Thyroid gland (tissue), 4 donors: ENCODE data around the gene ELF3.

Experiments used
- POLR2A ChIP-seq, 2 donors: fragments of 450-650 bp; IDR thresholded peaks; one replicate each; pipeline ENCODE4 v1.6.1; 2017; ENCODE audit warnings: antibody characterized with exemption in 2 of 2, mild to moderate bottlenecking in 2 of 2, moderate library complexity in 1 of 2
- TF ChIP-seq, protein P1 (sequence below), 6 experiments: fragments of 200-600 bp in 3 of 6; fragments of 450-650 bp in 3 of 6; sonication (generic) in 3 of 6; IDR thresholded peaks; one replicate each; pipeline ENCODE4 v1.5.1; 2016 to 2019; ENCODE audit warnings: antibody characterized with exemption in 6 of 6, mild to moderate bottlenecking in 2 of 6, inconsistent platforms in 1 of 6, moderate library complexity in 1 of 6

- TF ChIP-seq, protein P1, sequence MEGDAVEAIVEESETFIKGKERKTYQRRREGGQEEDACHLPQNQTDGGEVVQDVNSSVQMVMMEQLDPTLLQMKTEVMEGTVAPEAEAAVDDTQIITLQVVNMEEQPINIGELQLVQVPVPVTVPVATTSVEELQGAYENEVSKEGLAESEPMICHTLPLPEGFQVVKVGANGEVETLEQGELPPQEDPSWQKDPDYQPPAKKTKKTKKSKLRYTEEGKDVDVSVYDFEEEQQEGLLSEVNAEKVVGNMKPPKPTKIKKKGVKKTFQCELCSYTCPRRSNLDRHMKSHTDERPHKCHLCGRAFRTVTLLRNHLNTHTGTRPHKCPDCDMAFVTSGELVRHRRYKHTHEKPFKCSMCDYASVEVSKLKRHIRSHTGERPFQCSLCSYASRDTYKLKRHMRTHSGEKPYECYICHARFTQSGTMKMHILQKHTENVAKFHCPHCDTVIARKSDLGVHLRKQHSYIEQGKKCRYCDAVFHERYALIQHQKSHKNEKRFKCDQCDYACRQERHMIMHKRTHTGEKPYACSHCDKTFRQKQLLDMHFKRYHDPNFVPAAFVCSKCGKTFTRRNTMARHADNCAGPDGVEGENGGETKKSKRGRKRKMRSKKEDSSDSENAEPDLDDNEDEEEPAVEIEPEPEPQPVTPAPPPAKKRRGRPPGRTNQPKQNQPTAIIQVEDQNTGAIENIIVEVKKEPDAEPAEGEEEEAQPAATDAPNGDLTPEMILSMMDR (IDR thresholded peaks at IDR 0.05) = peak in 1 of 6 experiments; percentile 12
- peak in 1 of 2 donors; percentile 73 for TF ChIP-seq POLR2A (IDR thresholded peaks at IDR 0.05)
Measured at GRCh38 chr1:202007805-202008489, 2.4 kb upstream of the ELF3 start.
